ENCODE data around the gene CHTOP. TPM values are rescaled to one million over a fixed set of nuclear protein-coding genes. Genes with fewer than 3 reads are reported as not detected.

The CHTOP gene
- total RNA-seq, 4 donors from 2014 or later = 34.5 to 43.8 (median 37.6) TPM

DNA sequence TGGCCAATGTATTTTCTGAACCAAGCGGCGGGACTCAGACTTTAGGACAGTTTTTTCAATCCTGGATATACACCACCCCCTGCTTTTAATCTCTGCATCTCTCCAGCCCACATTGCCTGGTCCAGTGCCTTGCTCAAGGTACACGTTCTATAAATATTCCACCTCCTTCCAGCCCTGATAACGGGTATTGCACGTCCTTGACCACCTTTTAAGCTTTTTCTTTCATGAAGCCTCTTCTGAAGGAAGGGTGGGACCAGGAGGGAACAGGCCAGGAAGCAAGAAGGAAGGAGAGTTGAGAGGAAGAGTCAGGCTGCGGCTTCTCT, 24.3 kb upstream of the CHTOP start:
- TF ChIP-seq EP300 (IDR thresholded peaks at IDR 0.05) = no peak
- TF ChIP-seq POLR2A (IDR thresholded peaks at IDR 0.05; ENCODE audit: low read depth) = no peak
- TF ChIP-seq, protein P1, sequence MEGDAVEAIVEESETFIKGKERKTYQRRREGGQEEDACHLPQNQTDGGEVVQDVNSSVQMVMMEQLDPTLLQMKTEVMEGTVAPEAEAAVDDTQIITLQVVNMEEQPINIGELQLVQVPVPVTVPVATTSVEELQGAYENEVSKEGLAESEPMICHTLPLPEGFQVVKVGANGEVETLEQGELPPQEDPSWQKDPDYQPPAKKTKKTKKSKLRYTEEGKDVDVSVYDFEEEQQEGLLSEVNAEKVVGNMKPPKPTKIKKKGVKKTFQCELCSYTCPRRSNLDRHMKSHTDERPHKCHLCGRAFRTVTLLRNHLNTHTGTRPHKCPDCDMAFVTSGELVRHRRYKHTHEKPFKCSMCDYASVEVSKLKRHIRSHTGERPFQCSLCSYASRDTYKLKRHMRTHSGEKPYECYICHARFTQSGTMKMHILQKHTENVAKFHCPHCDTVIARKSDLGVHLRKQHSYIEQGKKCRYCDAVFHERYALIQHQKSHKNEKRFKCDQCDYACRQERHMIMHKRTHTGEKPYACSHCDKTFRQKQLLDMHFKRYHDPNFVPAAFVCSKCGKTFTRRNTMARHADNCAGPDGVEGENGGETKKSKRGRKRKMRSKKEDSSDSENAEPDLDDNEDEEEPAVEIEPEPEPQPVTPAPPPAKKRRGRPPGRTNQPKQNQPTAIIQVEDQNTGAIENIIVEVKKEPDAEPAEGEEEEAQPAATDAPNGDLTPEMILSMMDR (IDR thresholded peaks at IDR 0.05) = no peak
- TF ChIP-seq POLR2AphosphoS5 (IDR thresholded peaks at IDR 0.05) = no peak
- Histone ChIP-seq H3K4me1 (peaks cover 37 to 65% (median 54%) of the 10 kb centered on the region in 4 donors), H3K27ac (replicated peaks in 1 of 4) (peak overlapping the region; percentile 76 to 86 (median 84)), H3K9me3 (no peaks in the 10 kb centered on the region), H3K27me3 (no peaks in the 10 kb centered on the region), H3K36me3 (peaks cover 6 to 34% (median 27%) of the 10 kb centered on the region in 4 donors), H3K4me3 (peak overlapping the region; percentile 44 to 54 (median 46))
- 76% methylated on average over 6 of the region's 6 CpGs for WGBS
- no peak for DNase-seq (ENCODE audit: extremely low spot score)
- intact Hi-C loops (cut with DNase I) = no loop called here

DNA sequence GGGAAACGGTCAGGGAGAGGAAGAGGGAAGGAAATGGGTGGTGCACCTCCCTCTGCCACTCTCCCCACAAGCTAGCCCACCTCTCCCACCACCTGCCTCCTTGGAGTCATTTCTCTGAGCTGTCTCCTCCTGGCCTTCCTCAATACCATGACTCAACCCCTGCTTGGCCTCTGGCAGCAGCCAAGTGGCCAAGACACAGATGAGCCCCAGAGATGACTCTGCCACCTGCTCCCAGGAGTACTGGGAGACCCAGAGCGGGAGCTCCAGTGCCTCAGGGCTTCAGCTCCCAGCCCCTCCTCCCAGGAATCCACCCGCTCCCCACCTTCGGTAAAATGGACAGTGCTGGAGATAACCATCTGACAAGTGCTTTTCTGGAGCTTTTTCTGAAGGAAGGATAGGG, 23.5 kb upstream of the CHTOP start:
- Histone ChIP-seq H3K27me3 (no peaks in the 10 kb centered on the region), H3K36me3 (peaks cover 6 to 28% (median 25%) of the 10 kb centered on the region in 4 donors), H3K27ac (replicated peaks in 1 of 4) (peak overlapping the region; percentile 76 to 86 (median 84)), H3K4me1 (peaks cover 37 to 65% (median 54%) of the 10 kb centered on the region in 4 donors), H3K9me3 (no peaks in the 10 kb centered on the region), H3K4me3 (peak overlapping the region; percentile 12 to 72 (median 66))
- 72% methylated on average over 4 of the region's 4 CpGs for WGBS
- intact Hi-C loops (cut with DNase I) = loop anchor here (5.0 kb wide), 1 partner anchor 98 kb away; no protein-coding TSS in a partner anchor
- no peak for DNase-seq (ENCODE audit: extremely low spot score)
- TF ChIP-seq POLR2A (IDR thresholded peaks at IDR 0.05; ENCODE audit: low read depth) (no peak), EP300 (IDR thresholded peaks at IDR 0.05) (no peak), POLR2AphosphoS5 (IDR thresholded peaks at IDR 0.05) (no peak)
- TF ChIP-seq, protein P1 (IDR thresholded peaks at IDR 0.05) = no peak

DNA sequence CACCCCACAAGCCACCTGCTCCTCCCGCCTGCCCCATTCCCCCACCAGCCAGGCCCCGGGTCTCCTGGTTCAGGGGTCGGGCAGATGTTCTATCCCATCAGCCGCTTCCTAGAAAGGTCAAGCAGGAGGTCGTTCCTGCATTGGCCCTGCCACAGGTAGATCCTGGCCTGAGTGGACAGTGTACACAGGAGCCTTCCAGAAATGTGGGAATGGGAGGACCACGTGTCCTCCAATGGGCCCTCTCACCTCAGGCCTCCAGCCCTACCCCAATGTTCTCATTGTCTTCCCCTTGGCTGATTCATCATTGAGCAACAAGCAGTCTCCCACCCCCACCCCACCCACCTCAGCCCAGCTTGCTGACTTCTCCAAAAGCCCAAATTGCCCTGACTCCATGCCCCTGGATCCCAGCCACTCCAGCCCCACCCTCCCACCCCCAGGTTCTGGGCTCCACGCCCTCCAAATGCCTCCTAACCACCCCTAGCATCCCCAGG, 23.0 kb upstream of the CHTOP start:
- intact Hi-C loops (cut with DNase I) = loop anchor here (5.0 kb wide), 1 partner anchor 99 kb away; no protein-coding TSS in a partner anchor
- Histone ChIP-seq H3K27ac (replicated peaks in 1 of 4) (peak overlapping the region; percentile 76 to 86 (median 84)), H3K27me3 (no peaks in the 10 kb centered on the region), H3K36me3 (peaks cover 6 to 22% (median 20%) of the 10 kb centered on the region in 4 donors), H3K4me1 (peaks cover 37 to 66% (median 54%) of the 10 kb centered on the region in 4 donors), H3K9me3 (no peaks in the 10 kb centered on the region), H3K4me3 (peak overlapping the region; percentile 64 to 72 (median 69))
- TF ChIP-seq POLR2AphosphoS5 (IDR thresholded peaks at IDR 0.05) = no peak
- TF ChIP-seq POLR2A (IDR thresholded peaks at IDR 0.05; ENCODE audit: low read depth) = no peak
- TF ChIP-seq, protein P1 (IDR thresholded peaks at IDR 0.05) = no peak
- no peak for TF ChIP-seq EP300 (IDR thresholded peaks at IDR 0.05)
- DNase-seq (ENCODE audit: extremely low spot score) = no peak
- 89% methylated on average over 6 of the region's 7 CpGs for WGBS

DNA sequence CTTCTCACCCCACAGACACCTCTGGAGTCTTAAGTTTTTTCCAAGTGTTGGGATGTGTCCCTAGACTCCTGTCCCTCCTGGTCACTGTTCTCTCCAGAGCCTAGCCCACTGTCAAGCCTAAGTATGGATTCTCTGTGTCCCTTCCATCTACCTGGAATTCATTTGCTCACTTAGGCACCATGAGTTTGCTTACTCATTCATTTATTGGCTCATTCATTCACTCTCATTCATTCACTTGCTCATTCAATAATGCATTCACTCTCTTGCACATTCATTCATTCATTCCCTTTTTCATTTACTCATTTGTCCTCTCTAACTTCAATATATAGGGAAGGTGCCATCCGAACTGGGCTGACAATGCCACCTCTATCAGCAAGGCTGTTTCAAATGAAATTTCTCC, 22.5 kb upstream of the CHTOP start:
- Histone ChIP-seq H3K36me3 (peaks cover 6 to 17% (median 16%) of the 10 kb centered on the region in 4 donors), H3K9me3 (no peaks in the 10 kb centered on the region), H3K4me3 (peak overlapping the region; percentile 64 to 72 (median 69)), H3K27me3 (no peaks in the 10 kb centered on the region), H3K4me1 (peaks cover 41 to 71% (median 59%) of the 10 kb centered on the region in 4 donors), H3K27ac (replicated peaks in 1 of 4) (peak overlapping the region in 3 of 4 donors; percentile 83 to 85 (median 85))
- TF ChIP-seq POLR2AphosphoS5 (IDR thresholded peaks at IDR 0.05) = no peak
- TF ChIP-seq, protein P1 (IDR thresholded peaks at IDR 0.05) = no peak
- no peak for TF ChIP-seq EP300 (IDR thresholded peaks at IDR 0.05)
- TF ChIP-seq POLR2A (IDR thresholded peaks at IDR 0.05; ENCODE audit: low read depth) = no peak
- intact Hi-C loops (cut with DNase I) = loop anchor here (5.0 kb wide), 1 partner anchor 99 kb away; no protein-coding TSS in a partner anchor
- WGBS = 83% methylated on average over 1 of the region's 1 CpG
- no peak for DNase-seq (ENCODE audit: extremely low spot score)

Measured in esophagus muscularis mucosa (tissue), 4 donors.